Measurements from ENCODE around the gene MYL4. TPM values are rescaled to one million over a fixed set of nuclear protein-coding genes. Genes with fewer than 3 reads are reported as not detected.

MYL4 gene
- total and polyA plus RNA-seq, 12 donors: 0.36 to 4.9 (median 0.98) TPM; not detected in 6

DNA sequence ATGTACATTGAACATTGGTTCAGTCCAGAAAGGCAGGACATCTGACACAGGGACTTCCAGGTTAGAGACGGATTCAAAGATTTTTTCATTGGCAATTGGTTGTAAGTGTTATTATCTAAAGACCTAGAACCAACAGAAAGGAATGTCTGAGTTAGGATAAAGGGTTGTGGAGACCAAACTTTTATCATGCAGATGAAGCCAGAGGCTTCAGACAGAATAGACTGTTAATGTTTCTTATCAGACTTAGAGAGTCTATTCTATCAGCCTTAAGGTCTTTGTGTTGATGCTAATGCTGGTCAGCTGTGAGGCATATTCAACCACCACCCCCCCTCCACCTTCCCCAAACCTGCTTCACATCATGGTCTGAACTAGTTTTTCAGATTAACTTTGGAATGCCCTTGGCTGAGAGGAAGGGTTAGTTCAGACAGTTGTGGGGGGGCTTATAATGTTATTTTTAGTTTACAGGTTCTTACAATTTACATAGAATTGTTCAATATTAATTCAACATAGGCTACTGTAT lies 42.3 kb downstream of the MYL4 start:
- Histone ChIP-seq H3K4me1 (replicated peaks in 1 of 2) (peaks cover 11 to 12% of the 10 kb centered on the region in 2 donors), H3K27me3 (peaks cover 8% of the 10 kb centered on the region), H3K4me3 (no peak overlapping the region), H3K27ac (no peak overlapping the region), H3K36me3 (replicated peaks in 1 of 2) (no peaks in the 10 kb centered on the region), H3K9me3 (replicated peaks in 1 of 3) (no peaks in the 10 kb centered on the region)
- DNase-seq: no peak
- intact Hi-C loops (cut with DNase I): no loop called here
- WGBS, 4 donors: 85 to 100% (median 91%) methylated on average over 1 of the region's 1 CpG
- TF ChIP-seq, protein P1, sequence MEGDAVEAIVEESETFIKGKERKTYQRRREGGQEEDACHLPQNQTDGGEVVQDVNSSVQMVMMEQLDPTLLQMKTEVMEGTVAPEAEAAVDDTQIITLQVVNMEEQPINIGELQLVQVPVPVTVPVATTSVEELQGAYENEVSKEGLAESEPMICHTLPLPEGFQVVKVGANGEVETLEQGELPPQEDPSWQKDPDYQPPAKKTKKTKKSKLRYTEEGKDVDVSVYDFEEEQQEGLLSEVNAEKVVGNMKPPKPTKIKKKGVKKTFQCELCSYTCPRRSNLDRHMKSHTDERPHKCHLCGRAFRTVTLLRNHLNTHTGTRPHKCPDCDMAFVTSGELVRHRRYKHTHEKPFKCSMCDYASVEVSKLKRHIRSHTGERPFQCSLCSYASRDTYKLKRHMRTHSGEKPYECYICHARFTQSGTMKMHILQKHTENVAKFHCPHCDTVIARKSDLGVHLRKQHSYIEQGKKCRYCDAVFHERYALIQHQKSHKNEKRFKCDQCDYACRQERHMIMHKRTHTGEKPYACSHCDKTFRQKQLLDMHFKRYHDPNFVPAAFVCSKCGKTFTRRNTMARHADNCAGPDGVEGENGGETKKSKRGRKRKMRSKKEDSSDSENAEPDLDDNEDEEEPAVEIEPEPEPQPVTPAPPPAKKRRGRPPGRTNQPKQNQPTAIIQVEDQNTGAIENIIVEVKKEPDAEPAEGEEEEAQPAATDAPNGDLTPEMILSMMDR (IDR thresholded peaks at IDR 0.05): no peak
- no peak for TF ChIP-seq POLR2A (IDR thresholded peaks at IDR 0.05)

DNA sequence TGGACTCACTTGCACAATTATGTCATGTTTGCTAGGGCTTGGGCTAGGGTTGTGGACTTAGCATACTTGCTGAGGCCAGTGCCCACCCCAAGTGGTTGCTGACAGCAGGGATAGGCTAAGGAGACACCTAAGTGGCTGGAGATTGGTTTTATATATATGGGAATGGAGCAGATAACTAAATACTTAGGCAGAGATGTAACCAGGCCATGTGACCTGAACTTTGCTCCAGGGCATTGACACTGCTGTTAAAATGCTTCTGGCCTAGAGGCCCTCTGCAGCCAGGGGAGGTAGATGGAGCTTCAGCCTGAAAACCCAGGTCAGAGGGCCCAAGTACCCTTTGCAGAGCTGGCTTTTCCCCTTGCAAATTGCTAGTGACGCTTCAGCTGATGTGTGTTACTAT lies 43.1 kb downstream of the MYL4 start:
- H3K4me1 ChIP-seq (replicated peaks in 1 of 2): peaks cover 11 to 12% of the 10 kb centered on the region in 2 donors
- intact Hi-C loops (cut with DNase I): no loop called here
- H3K27me3 ChIP-seq: peaks cover 8% of the 10 kb centered on the region
- no peak overlapping the region for H3K27ac ChIP-seq
- no peaks in the 10 kb centered on the region for H3K36me3 ChIP-seq (replicated peaks in 1 of 2)
- WGBS, 4 donors: 91 to 100% (median 99%) methylated on average over 1 of the region's 1 CpG
- TF ChIP-seq POLR2A (IDR thresholded peaks at IDR 0.05): no peak
- TF ChIP-seq, protein P1 (IDR thresholded peaks at IDR 0.05): no peak
- DNase-seq: no peak
- H3K9me3 ChIP-seq (replicated peaks in 1 of 3): no peaks in the 10 kb centered on the region
- H3K4me3 ChIP-seq: no peak overlapping the region

- intact Hi-C loops (cut with DNase I): no loop called here
- 70 to 80% (median 75%) methylated on average over 10 of the region's 10 CpGs for WGBS, 4 donors
Measured at GRCh38 chr17:47252766-47253512, 43.8 kb downstream of the MYL4 start.

More at GRCh38 chr17:47252766-47253512, 43.8 kb downstream of the MYL4 start:
- no peaks in the 10 kb centered on the region for H3K9me3 ChIP-seq (replicated peaks in 1 of 3)
- no peak for DNase-seq
- TF ChIP-seq POLR2A (IDR thresholded peaks at IDR 0.05): no peak
- TF ChIP-seq, protein P1 (IDR thresholded peaks at IDR 0.05): no peak
- H3K27ac ChIP-seq: no peak overlapping the region
- H3K4me1 ChIP-seq (replicated peaks in 1 of 2): peaks cover 11 to 12% of the 10 kb centered on the region in 2 donors
- peak overlapping the region in 1 of 4 donors; percentile 76 for H3K4me3 ChIP-seq
- H3K27me3 ChIP-seq: peaks cover 8% of the 10 kb centered on the region
- no peaks in the 10 kb centered on the region for H3K36me3 ChIP-seq (replicated peaks in 1 of 2)
